Ovary (tissue), 3 donors: ENCODE results near the gene MEF2C.

Source experiments
- CTCF ChIP-seq, 3 donors: fragments of 450-650 bp in 2 of 3; fragments of 200-600 bp in 1 of 3; IDR thresholded peaks; one replicate each; pipeline versions ENCODE4 v1.5.1 to v1.8.0; 2016 to 2022; ENCODE audit warnings: antibody characterized with exemption in 3 of 3, mild to moderate bottlenecking in 1 of 3
- POLR2A ChIP-seq: fragments of 450-650 bp; IDR thresholded peaks from one replicate; pipeline ENCODE4 v1.6.1; 2017; ENCODE audit warnings: antibody characterized with exemption, mild to moderate bottlenecking, moderate library complexity
- donor health status: DM: no; HTN: no; CAD: no.

- TF ChIP-seq POLR2A (no peak), CTCF (IDR thresholded peaks at IDR 0.05) (no peak)
These were observed 195.5 kb downstream of the MEF2C start for GRCh38 chr5:88687373-88687911.
